A673 (cell line): ENCODE measurements around the gene FBLN1. TPM values are rescaled to one million over a fixed set of nuclear protein-coding genes. Genes with fewer than 3 reads are reported as not detected.

Experiments
- BruUV-seq: library from RNA; stranded (reverse); fragments of 400-500 nt; replicated peaks from 2 replicates; lab custom pipeline; 2021; lab: Mats Ljungman, UMichigan
- CTCF ChIA-PET: fragments of 300-600 bp; sonication (Branson Sonifier 250); formaldehyde crosslinking; loops from one replicate; lab custom pipeline; 2022; ENCODE audit warnings: antibody characterized with exemption; lab: Charles Lee
- POLR2A ChIA-PET: fragments of 300-600 bp; sonication (Branson Sonifier 250); formaldehyde crosslinking; loops from one replicate; lab custom pipeline; 2022; ENCODE audit warnings: antibody characterized with exemption; ENCODE audit not compliant: low non-redundant PET; lab: Charles Lee
- DNase-seq: peaks from one replicate; pipeline ENCODE4 v3.0.0-alpha.2; 2015; ENCODE audit warnings: low spot score
- H3K27ac ChIP-seq: fragments of 200-600 bp; sonication (generic); 2 replicates; pipeline ENCODE4 v1.5.1; 2016; ENCODE audit warnings: mixed run types, low read depth, mild to moderate bottlenecking, mixed read lengths, antibody characterized with exemption, low read length; ENCODE audit not compliant: poor library complexity, severe bottlenecking
- H3K27me3 ChIP-seq: fragments of 200-600 bp; sonication (generic); replicated peaks from 2 replicates; pipeline ENCODE4 v1.6.1; 2017; ENCODE audit warnings: mixed run types, low read depth, mild to moderate bottlenecking, mixed read lengths, antibody characterized with exemption, low read length; ENCODE audit not compliant: insufficient read depth, poor library complexity
- H3K36me3 ChIP-seq: fragments of 200-600 bp; sonication (generic); 2 replicates; pipeline ENCODE4 v1.6.1; 2016; ENCODE audit warnings: mixed run types, mild to moderate bottlenecking, mixed read lengths, antibody characterized with exemption, low read length; ENCODE audit not compliant: insufficient read depth, poor library complexity, severe bottlenecking
- H3K4me1 ChIP-seq: fragments of 200-600 bp; sonication (generic); 2 replicates; pipeline ENCODE4 v1.6.1; 2017; ENCODE audit warnings: mixed run types, mild to moderate bottlenecking, mixed read lengths, antibody characterized with exemption, low read length; ENCODE audit not compliant: insufficient read depth, poor library complexity, severe bottlenecking
- H3K4me3 ChIP-seq: fragments of 200-600 bp; sonication (generic); 2 replicates; pipeline ENCODE4 v1.5.1; 2016; ENCODE audit warnings: low read depth, mixed run types, mild to moderate bottlenecking, mixed read lengths, low read length; ENCODE audit not compliant: poor library complexity, severe bottlenecking
- H3K9me3 ChIP-seq: fragments of 200-600 bp; sonication (generic); 2 replicates; pipeline ENCODE4 v1.6.1; 2016; ENCODE audit warnings: mixed run types, low read depth, mild to moderate bottlenecking, mixed read lengths, antibody characterized with exemption, low read length; ENCODE audit not compliant: poor library complexity, severe bottlenecking
- CTCF ChIP-seq: fragments of 300-800, 200-600 bp; sonication (generic); conservative IDR thresholded peaks from 2 replicates; pipeline ENCODE4 v1.5.1; 2017; ENCODE audit warnings: low read depth, mild to moderate bottlenecking, antibody characterized with exemption, low read length, moderate library complexity, mixed read lengths
- EZH2 ChIP-seq: fragments of 200-600 bp; sonication (generic); IDR thresholded peaks from 2 replicates; pipeline ENCODE4 v1.6.1; 2017; ENCODE audit warnings: borderline replicate concordance, low read depth, mild to moderate bottlenecking, mixed read lengths, antibody characterized with exemption, low read length; ENCODE audit not compliant: poor library complexity, severe bottlenecking
- intact Hi-C: fragments of 100-400 bp; cut with micrococcal nuclease; formaldehyde crosslinking; loops from one replicate; pipeline ENCODE4 v1.10.0; 2022; ENCODE audit not compliant: unreplicated experiment
- total RNA-seq: library from RNA; stranded (reverse); gene quantifications from 2 replicates; pipeline ENCODE4 v1.2.3, GENCODE V29; 2021

Gene FBLN1
- total RNA-seq, 1 experiment from 2014 or later = 96.4 TPM

GRCh38 chr22:45626198-45626651 is 123.5 kb downstream of the FBLN1 start:
- H3K4me1 ChIP-seq = no peaks in the 10 kb centered on the region
- intact Hi-C loops = no loop called here
- TF ChIP-seq CTCF (no peak), EZH2 (no peak)
- no peak overlapping the region for H3K4me3 ChIP-seq
- H3K27ac ChIP-seq = no peak overlapping the region
- no peaks in the 10 kb centered on the region for H3K36me3 ChIP-seq
- peaks cover 2% of the 10 kb centered on the region for H3K27me3 ChIP-seq
- no peaks in the 10 kb centered on the region for H3K9me3 ChIP-seq
- CTCF ChIA-PET = no interaction called here
- POLR2A ChIA-PET = no interaction called here
- no TSS peak for BruUV-seq
- DNase-seq = no peak

- CTCF ChIA-PET = no interaction called here
- H3K4me1 ChIP-seq = no peaks in the 10 kb centered on the region
- no peaks in the 10 kb centered on the region for H3K9me3 ChIP-seq
Observed at GRCh38 chr22:45627489-45628233, 125.0 kb downstream of the FBLN1 start.

GRCh38 chr22:45628515-45628914 is 125.8 kb downstream of the FBLN1 start:
- Histone ChIP-seq H3K4me1 (no peaks in the 10 kb centered on the region), H3K9me3 (no peaks in the 10 kb centered on the region), H3K4me3 (no peak overlapping the region), H3K36me3 (no peaks in the 10 kb centered on the region), H3K27ac (no peak overlapping the region), H3K27me3 (peaks cover 24% of the 10 kb centered on the region)
- intact Hi-C loops = no loop called here
- CTCF ChIA-PET = no interaction called here
- no TSS peak for BruUV-seq
- POLR2A ChIA-PET = no interaction called here
- no peak for DNase-seq
- TF ChIP-seq EZH2 (no peak), CTCF (no peak)

More at GRCh38 chr22:45627489-45628233, 125.0 kb downstream of the FBLN1 start:
- Histone ChIP-seq H3K27ac (no peak overlapping the region), H3K4me3 (no peak overlapping the region), H3K27me3 (peaks cover 15% of the 10 kb centered on the region), H3K36me3 (no peaks in the 10 kb centered on the region)
- POLR2A ChIA-PET = no interaction called here
- no TSS peak for BruUV-seq
- intact Hi-C loops = no loop called here
- TF ChIP-seq CTCF (no peak), EZH2 (no peak)
- no peak for DNase-seq
